Skeletal muscle tissue (tissue), 4 donors: ENCODE measurements around the gene NAXE. TPM values are rescaled to one million over a fixed set of nuclear protein-coding genes. Genes with fewer than 3 reads are reported as not detected.

Experiments
- H3K27ac ChIP-seq: one replicate; pipeline ENCODE4 v1.7.0; 2013; ENCODE audit warnings: mild to moderate bottlenecking, low read depth, low read length, inconsistent platforms
- H3K27me3 ChIP-seq, 3 donors: one replicate each; pipeline ENCODE4 v1.7.0; 2013; ENCODE audit warnings: low read length in 3 of 3; ENCODE audit not compliant: control insufficient read depth in 3 of 3, insufficient read depth in 3 of 3
- H3K36me3 ChIP-seq, 3 donors: one replicate each; pipeline ENCODE4 v1.7.0; 2013; ENCODE audit warnings: low read length in 3 of 3; ENCODE audit not compliant: control insufficient read depth in 3 of 3, insufficient read depth in 3 of 3
- H3K4me1 ChIP-seq, 3 donors: one replicate each; pipeline ENCODE4 v1.7.0; 2013; ENCODE audit warnings: low read length in 3 of 3, mild to moderate bottlenecking in 3 of 3; ENCODE audit not compliant: control insufficient read depth in 3 of 3, insufficient read depth in 3 of 3
- H3K4me3 ChIP-seq, 3 donors: one replicate each; pipeline ENCODE4 v1.7.0; 2013; ENCODE audit warnings: low read length in 3 of 3
- H3K9ac ChIP-seq, 3 donors: one replicate each; pipeline ENCODE4 v1.7.0; 2013; ENCODE audit warnings: low read length in 3 of 3, mild to moderate bottlenecking in 3 of 3, moderate library complexity in 2 of 3, low read depth in 1 of 3
- H3K9me3 ChIP-seq, 3 donors: one replicate each; pipeline ENCODE4 v1.7.0; 2013; ENCODE audit warnings: low read length in 3 of 3; ENCODE audit not compliant: control insufficient read depth in 3 of 3
- total RNA-seq: library from RNA; depleted of rRNA; stranded (reverse); fragments of >200 nt; gene quantifications from one replicate; pipeline ENCODE4 v1.2.3, GENCODE V29; 2014
- donor health status: Osteomylitis.

The NAXE gene
- total RNA-seq, 1 donor from 2014 or later: 27.1 TPM

DNA sequence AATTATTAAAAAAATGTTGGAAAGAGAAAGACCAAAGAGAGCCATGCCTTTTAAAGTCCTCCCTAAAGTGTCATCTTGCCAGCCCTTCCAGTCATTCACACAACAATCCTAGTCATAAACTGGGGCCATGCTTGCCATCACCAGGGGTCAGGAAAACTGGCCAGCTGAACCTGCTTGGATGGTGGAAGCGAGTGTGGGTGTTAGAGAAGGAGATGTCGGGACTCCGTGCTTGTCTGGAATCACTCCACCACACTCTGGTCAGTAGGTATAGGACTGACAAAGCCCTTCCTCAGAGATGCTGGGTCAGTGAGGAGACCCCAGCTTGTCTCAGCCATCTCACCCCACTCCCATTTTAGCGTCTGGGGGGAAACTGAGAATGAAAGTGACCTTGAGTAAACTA is 24.4 kb downstream of the NAXE start:
- Histone ChIP-seq H3K9me3 (no peaks in the 10 kb centered on the region), H3K4me1 (peaks cover 0 to 6% (median 3%) of the 10 kb centered on the region in 3 donors), H3K27ac (peak overlapping the region; percentile 44), H3K9ac (peak overlapping the region in 1 of 3 donors; percentile 14), H3K36me3 (no peaks in the 10 kb centered on the region), H3K27me3 (peaks cover 4 to 21% (median 21%) of the 10 kb centered on the region in 3 donors), H3K4me3 (peak overlapping the region in 2 of 3 donors; percentile 29 to 43)

DNA sequence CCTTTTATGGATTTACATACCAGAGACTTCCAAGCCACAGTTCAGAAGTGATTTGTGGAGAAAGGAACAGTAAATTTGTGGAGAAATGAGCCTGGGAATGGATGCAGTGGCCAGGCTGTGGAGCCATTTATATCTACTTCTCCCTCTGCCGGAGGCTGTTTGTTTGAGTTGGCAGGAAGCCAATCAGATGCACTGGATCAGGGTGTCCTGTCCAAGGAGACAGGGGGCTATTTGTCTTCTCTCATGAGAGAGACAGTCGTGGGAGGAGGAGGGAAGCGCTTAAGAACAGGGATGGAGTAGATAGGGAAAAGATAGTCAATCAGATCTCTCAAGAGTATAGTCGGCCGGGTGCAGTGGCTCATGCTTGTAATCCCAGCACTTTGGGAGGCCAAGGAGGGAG is 24.9 kb downstream of the NAXE start:
- Histone ChIP-seq H3K4me3 (no peak overlapping the region), H3K4me1 (peaks cover 0 to 6% (median 3%) of the 10 kb centered on the region in 3 donors), H3K36me3 (no peaks in the 10 kb centered on the region), H3K9ac (no peak overlapping the region), H3K9me3 (no peaks in the 10 kb centered on the region), H3K27ac (peak overlapping the region; percentile 44), H3K27me3 (peaks cover 4 to 21% (median 21%) of the 10 kb centered on the region in 3 donors)

DNA sequence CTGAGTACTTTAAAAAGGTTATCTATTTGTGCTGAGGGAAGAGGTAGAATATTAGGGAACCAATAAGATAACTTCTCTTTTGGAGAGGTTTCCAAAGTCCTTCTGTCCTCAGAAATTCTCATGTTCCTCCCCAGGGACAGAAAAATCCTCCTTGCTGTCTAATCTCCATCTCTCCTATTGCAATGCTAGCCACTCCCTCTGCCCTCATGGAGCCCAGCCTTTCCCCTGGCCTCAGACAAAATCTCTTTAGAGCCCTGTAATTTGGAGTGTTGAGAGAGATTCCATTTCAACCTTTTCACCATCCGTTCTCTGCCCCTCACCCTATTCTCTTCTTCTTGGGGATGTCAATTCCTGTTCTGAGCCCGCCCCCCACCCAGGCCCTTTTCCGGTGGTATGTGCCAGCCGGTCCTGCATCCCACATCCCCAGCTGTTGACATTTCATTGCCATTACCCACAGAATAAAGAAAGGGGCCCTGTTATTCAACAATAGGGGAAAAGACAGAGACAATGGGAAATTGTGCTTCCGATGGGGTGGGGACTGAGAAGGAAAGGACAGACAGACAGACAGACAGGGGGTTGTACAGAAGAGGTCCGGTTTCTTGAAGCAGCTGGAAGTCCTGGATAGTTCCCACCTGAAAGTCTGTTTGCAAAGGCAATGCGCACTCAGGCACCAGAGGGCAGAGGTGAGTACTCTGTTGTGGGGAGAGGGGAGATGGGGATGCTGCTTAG is 27.4 kb downstream of the NAXE start, which contains the start of gene HAPLN2:
HAPLN2 (plus strand) TSS at position 563 of the 729 bp plus-strand sequence. CDS start 4,076 bp downstream, outside the sequence.
- no peak within 1 kb of the TSS for H3K4me3 ChIP-seq
- peaks cover 21 to 35% (median 34%) of the 10 kb centered on the region in 3 donors for H3K27me3 ChIP-seq
- H3K27ac ChIP-seq: no peak within 1 kb of the TSS
- no peak within 1 kb of the TSS for H3K9ac ChIP-seq
- no peaks in the 10 kb centered on the region for H3K36me3 ChIP-seq
- H3K9me3 ChIP-seq: no peaks in the 10 kb centered on the region
- peaks cover 3 to 7% (median 6%) of the 10 kb centered on the region in 3 donors for H3K4me1 ChIP-seq

DNA sequence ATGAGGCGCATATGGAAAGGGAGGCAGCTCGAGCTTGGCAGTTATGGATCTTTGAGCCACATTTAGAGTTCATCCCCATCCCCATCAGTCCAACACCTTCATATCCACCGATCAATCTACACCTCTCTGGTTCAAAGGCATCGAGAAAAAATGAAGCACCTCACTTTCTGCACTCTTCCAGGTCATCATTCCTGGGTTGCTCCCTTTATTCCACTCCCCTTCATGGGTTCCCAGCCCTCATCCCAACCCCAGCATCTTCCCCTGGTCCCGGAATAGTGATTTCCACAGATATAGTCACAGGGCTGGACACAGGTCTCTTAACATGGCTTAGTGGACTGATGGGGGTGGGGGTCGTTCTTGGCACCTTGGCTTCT is 28.0 kb downstream of the NAXE start:
- H3K4me1 ChIP-seq: peaks cover 7 to 12% (median 12%) of the 10 kb centered on the region in 3 donors
- no peak overlapping the region for H3K9ac ChIP-seq
- peaks cover 27 to 40% (median 39%) of the 10 kb centered on the region in 3 donors for H3K27me3 ChIP-seq
- H3K9me3 ChIP-seq: no peaks in the 10 kb centered on the region
- H3K36me3 ChIP-seq: no peaks in the 10 kb centered on the region
- no peak overlapping the region for H3K27ac ChIP-seq
- H3K4me3 ChIP-seq: no peak overlapping the region

DNA sequence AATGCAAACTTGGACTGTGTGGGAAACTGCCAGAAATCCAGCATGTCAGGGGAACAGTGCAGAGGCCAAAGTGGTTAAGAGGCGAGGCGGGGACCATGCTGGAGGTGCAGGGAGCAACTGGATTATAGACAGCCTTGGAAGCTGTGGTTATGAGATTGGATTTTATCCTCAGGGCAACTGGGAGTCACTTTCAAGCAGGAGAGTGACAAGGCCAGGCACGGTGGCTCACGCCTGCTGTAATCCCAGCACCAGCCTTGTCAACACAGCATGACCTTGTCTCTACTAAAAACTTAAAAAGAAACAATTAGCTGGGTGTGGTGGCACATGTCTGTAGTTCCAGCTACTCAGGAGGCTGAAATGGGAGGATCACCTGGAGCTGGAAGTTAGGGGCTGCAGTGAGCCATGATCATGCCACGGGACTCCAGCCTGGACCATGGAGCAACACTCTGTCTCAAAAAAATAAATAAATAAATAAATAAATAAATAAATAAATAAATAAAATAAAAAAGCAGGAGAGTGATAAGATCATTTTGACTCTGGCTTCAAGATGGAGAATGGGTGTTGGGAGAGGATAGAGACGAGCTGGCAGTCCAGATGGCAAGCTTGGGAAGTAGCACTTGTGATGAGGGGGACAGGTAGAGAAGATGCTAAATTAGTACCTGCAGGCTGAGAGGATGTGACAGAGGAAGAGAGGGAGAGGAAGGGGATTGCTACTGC is 31.2 kb downstream of the NAXE start:
- Histone ChIP-seq H3K4me3 (no peak overlapping the region), H3K27me3 (peaks cover 47 to 58% (median 54%) of the 10 kb centered on the region in 3 donors), H3K36me3 (no peaks in the 10 kb centered on the region), H3K9me3 (no peaks in the 10 kb centered on the region), H3K27ac (no peak overlapping the region), H3K4me1 (peaks cover 16 to 20% (median 18%) of the 10 kb centered on the region in 3 donors), H3K9ac (no peak overlapping the region)

DNA sequence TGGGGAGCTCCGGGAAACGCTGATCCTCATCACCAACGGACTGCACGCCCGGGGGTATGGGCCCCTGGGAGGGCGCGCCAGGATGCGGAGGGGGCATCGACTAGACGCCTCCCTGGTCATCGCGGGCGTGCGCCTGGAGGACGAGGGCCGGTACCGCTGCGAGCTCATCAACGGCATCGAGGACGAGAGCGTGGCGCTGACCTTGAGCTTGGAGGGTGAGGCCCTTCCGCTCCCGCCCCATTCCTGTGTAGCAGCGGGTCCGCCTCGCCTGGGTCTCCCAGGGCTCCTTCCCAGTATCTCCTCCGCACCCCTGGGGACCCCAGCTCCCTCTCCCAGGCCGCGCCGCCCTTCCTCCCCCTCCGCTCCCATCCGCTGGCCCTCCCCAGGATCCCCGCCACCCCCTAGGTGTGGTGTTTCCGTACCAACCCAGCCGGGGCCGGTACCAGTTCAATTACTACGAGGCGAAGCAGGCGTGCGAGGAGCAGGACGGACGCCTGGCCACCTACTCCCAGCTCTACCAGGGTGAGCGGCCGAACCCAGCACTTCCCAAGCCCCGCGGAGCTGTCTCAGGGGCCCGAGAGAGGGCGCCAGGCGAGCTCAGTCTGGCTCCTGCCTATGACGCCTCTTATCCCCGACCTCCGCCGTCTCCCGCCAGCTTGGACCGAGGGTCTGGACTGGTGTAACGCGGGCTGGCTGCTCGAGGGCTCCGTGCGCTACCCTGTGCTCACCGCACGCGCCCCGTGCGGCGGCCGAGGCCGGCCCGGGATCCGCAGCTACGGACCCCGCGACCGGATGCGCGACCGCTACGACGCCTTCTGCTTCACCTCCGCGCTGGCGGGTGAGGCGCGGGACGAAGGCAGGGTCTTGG is 32.6 kb downstream of the NAXE start:
- Histone ChIP-seq H3K27ac (no peak overlapping the region), H3K9ac (peak overlapping the region in 2 of 3 donors; percentile 11 to 33), H3K27me3 (peaks cover 43 to 55% (median 53%) of the 10 kb centered on the region in 3 donors), H3K9me3 (no peaks in the 10 kb centered on the region), H3K4me3 (peak overlapping the region in 2 of 3 donors; percentile 56 to 59), H3K4me1 (peaks cover 16 to 20% (median 18%) of the 10 kb centered on the region in 3 donors), H3K36me3 (no peaks in the 10 kb centered on the region)

DNA sequence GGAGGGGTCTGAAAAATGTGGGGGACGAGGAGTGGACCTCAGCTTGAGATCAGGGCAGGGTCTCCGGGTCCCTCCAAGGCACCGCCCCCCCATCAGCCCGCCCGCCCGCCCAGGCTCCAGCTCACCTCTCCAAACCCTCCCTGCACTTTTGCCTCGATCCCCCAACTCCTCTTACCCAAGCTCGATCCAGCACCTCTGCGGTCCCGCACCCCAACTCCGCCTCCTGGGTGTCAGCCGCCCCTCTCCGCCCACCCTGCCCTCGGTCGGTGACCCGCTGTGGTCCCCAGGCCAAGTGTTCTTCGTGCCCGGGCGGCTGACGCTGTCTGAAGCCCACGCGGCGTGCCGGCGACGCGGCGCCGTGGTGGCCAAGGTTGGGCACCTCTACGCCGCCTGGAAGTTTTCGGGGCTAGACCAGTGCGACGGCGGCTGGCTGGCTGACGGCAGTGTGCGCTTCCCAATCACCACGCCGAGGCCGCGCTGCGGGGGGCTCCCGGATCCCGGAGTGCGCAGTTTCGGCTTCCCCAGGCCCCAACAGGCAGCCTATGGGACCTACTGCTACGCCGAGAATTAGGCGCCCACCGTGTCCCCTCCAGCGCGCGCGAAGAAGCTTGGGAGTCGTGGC is 33.3 kb downstream of the NAXE start:
- no peak overlapping the region for H3K27ac ChIP-seq
- peaks cover 43 to 48% (median 46%) of the 10 kb centered on the region in 3 donors for H3K27me3 ChIP-seq
- H3K9me3 ChIP-seq: no peaks in the 10 kb centered on the region
- H3K4me1 ChIP-seq: peaks cover 16 to 20% (median 18%) of the 10 kb centered on the region in 3 donors
- H3K36me3 ChIP-seq: no peaks in the 10 kb centered on the region
- H3K9ac ChIP-seq: peak overlapping the region in 2 of 3 donors; percentile 11 to 33
- peak overlapping the region in 2 of 3 donors; percentile 56 to 59 for H3K4me3 ChIP-seq

DNA sequence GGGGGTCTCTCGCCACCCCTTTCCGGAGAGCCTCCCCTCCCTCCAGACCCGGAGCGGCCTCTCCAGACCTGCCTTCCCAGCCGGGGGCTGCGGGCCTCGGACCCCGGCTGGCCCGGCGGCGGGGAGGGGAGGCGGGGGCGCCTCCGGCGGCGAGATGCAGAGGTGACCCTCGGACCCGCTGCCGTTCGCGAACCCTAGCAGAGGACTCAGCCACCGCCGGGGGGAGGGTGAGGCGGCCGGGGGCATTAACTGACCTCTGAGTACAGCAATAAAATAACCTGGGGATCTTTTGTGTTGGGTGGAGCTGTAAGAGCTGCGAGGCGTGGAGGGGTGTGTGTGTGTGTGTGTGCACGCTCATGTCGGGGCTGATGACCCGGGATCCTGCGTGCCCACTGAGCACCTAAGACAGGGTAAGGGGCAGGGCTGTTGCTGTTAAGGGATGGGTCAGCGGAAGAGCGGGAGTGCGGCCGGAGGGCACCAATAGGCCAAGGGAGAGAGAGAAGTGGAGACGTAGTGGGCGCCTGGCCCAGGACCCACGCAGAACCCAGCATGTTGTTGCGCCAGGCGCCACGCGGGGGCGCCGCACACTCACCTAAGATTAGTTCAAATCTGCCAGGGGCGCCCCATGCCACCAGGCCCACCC is 34.0 kb downstream of the NAXE start:
- peaks cover 43 to 46% (median 44%) of the 10 kb centered on the region in 3 donors for H3K27me3 ChIP-seq
- no peaks in the 10 kb centered on the region for H3K36me3 ChIP-seq
- H3K9me3 ChIP-seq: no peaks in the 10 kb centered on the region
- H3K9ac ChIP-seq: peak overlapping the region in 1 of 3 donors; percentile 33
- no peak overlapping the region for H3K27ac ChIP-seq
- H3K4me1 ChIP-seq: peaks cover 16 to 20% (median 18%) of the 10 kb centered on the region in 3 donors
- H3K4me3 ChIP-seq: peak overlapping the region in 2 of 3 donors; percentile 34 to 64

DNA sequence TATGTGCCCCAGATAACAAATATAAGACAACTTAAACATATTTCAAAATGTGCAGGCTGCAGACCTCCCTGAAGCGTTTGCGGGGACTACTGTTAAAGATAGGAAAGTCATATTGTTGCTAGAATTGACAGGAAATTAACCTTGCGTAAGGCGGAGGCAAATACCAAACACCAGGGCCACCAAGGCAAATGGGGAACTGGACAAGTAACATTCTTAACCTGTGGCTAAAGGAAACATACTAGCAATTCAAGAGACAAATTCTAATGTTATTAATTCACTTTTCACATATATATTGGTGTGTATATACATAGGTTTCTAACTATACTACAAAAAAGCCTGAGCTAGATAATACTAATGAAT is 34.5 kb downstream of the NAXE start:
- Histone ChIP-seq H3K4me1 (peaks cover 16 to 20% (median 18%) of the 10 kb centered on the region in 3 donors), H3K27ac (no peak overlapping the region), H3K36me3 (no peaks in the 10 kb centered on the region), H3K9me3 (no peaks in the 10 kb centered on the region), H3K27me3 (peaks cover 44 to 49% (median 45%) of the 10 kb centered on the region in 3 donors), H3K4me3 (no peak overlapping the region), H3K9ac (no peak overlapping the region)
